Activated T-cell treated with anti-CD3 and anti-CD28 coated beads, Interleukin-2, amount 50 U/mL, for 48 hours (primary cell): Measurements from ENCODE around the gene UHRF2.
"Not testable (repeated sequence)": the region's sequence is repeated elsewhere in the genome, so short reads cannot be mapped to it uniquely, and the experiment has no call there.

Experiments
- DNase-seq, 2 experiments: peaks; one replicate each; pipeline ENCODE4 v3.0.0-alpha.2; 2020

UHRF2 gene, protein sequence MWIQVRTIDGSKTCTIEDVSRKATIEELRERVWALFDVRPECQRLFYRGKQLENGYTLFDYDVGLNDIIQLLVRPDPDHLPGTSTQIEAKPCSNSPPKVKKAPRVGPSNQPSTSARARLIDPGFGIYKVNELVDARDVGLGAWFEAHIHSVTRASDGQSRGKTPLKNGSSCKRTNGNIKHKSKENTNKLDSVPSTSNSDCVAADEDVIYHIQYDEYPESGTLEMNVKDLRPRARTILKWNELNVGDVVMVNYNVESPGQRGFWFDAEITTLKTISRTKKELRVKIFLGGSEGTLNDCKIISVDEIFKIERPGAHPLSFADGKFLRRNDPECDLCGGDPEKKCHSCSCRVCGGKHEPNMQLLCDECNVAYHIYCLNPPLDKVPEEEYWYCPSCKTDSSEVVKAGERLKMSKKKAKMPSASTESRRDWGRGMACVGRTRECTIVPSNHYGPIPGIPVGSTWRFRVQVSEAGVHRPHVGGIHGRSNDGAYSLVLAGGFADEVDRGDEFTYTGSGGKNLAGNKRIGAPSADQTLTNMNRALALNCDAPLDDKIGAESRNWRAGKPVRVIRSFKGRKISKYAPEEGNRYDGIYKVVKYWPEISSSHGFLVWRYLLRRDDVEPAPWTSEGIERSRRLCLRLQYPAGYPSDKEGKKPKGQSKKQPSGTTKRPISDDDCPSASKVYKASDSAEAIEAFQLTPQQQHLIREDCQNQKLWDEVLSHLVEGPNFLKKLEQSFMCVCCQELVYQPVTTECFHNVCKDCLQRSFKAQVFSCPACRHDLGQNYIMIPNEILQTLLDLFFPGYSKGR

GRCh38 chr9:6412487-6413364 lies at the start of gene UHRF2:
UHRF2 (plus strand) TSS chr9:6413199; CDS start chr9:6413491, 292 bp downstream.
- peak; percentile 100 for DNase-seq

DNA sequence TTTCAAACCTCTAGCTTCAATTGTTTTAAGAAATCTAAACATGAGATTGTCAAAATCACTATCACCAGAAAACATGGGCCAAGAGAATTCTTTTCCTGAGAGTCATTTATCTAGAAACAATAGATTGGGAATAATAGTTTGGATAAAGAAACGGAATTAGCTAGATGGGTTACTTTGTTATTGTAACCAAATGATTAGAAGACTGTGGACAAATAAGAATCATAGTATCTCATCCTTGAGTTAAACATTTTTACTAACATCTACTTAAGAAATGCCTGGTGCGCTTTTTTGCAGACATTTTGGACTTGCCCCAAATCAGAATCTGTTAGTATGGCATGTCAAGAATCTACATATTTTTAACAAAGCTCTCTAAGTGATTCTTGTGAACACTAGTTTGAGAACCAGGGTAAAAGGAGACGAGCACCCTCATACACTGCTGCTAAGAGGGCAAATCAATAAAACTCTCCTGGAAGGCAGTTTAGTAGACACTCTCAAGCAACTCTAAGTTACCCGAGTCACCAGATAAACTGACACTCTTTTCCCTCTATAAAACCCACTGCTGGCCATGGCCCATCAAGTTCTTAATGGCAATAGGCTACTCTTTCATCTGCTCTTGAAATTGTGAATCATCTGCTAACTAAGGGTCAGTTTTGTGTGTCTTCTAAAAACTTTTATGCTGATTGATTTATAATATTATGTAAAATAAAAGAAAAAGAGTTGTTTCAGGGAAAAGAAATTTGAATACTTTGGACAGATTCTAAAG lies 45.7 kb upstream of the UHRF2 start:
- DNase-seq = no peak

DNA sequence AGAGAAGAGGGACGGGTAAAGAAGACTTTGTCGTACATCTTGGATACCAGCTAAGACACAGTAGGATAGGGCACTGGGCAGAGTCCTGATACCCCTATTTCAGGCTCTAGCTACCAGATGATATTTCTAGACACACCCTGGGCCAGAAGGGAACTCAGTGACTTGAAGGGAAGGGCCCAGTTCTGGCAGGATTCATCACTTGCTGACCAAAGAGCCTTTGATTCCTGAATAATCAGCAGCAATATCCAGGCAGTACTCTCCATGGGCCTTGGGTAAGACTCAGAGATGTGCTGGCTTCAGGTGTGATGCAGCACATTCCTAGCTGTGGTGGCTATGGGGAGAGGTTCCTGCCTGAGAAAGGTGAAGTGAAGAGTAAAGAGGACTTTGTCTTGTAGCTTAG lies 44.2 kb upstream of the UHRF2 start:
- no peak for DNase-seq

DNA sequence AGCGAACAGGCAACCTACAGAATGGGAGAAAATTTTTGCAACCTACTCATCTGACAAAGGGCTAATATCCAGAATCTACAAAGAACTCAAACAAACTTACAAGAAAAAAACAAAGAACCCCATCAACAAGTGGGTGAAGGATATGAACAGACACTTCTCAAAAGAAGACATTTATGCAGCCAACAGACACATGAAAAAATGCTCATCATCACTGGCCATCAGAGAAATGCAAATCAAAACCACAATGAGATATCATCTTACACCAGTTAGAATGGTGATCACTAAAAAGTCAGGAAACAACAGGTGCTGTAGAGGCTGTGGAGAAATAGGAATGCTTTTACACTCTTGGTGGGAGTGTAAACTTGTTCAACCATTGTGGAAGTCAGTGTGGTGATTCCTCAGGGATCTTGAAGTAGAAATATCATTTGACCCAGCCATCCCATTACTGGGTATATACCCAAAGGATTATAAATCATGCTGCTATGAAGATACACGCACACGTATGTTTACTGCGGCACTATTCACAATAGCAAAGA lies 31.5 kb upstream of the UHRF2 start:
- not testable (repeated sequence) for DNase-seq

- no peak for DNase-seq
These were observed 30.3 kb upstream of the UHRF2 start for GRCh38 chr9:6382681-6383080.

GRCh38 chr9:6383551-6384225 lies 29.3 kb upstream of the UHRF2 start:
- DNase-seq = no peak

DNA sequence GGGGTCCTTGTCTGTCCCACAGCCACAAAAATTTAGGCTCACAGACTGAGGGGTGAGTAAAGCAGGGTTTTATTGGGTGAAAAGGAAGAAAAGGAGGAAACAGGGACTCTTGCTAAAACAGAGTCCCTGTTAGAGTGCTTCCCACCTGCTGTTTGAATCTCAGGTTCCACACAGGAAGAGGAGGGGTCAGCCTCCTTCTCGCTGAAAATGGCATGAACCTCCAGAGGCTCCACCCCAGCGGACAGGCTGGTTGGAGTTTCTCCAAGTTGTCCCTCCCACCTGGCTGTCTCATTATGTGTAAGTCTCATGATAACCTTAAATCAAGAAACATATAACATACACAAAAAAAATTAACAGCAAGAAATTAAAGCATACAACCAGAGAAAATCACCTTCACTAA lies 28.3 kb upstream of the UHRF2 start:
- DNase-seq = no peak

DNA sequence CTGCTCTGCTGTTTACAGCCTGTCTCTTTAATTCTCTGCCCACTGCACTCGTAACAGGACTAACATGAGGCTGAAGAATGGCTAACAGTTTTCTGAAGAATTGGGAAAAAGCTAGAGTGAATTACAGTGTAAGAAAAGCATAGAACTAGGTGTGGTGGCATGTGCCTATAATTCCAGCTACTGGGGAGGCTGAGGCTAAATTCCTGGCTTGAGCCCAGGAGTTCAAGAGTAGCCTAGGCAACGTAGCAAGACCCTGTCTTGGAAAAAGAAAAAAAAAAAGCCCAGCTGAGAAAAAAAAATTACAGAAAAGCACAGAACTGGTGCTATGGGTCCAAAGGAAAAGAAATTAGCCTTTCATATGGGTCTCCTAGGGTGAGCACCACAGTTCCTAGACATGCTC lies 13.9 kb upstream of the UHRF2 start:
- no peak for DNase-seq

GRCh38 chr9:6405371-6405770 lies 7.6 kb upstream of the UHRF2 start:
- DNase-seq = no peak

- DNase-seq = no peak
These were observed 5.2 kb upstream of the UHRF2 start for GRCh38 chr9:6407778-6408177.

DNA sequence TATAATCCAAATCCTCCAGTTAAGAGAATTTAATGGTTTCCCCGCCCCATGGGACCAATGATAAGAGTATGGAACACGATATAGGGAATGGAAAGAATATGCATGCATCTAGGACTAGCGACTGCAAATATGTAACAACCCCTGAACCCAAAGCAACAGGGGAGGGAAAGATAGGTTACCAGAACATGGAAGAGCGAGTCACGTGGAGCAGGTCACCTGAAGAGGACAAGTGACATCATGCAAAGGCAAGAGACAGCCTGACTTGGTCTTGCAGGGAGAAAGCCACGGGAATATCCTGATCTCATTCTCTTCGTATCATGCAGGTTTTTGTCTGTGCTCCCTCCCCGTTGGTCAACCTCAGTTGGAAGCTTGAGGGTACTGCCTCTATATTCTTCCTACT lies 4.7 kb upstream of the UHRF2 start:
- DNase-seq = no peak

- DNase-seq = no peak
These were observed 3.2 kb upstream of the UHRF2 start for GRCh38 chr9:6409811-6410210.

GRCh38 chr9:6410633-6411032 lies 2.4 kb upstream of the UHRF2 start:
- DNase-seq = no peak

- peak; percentile 45 to 55 for DNase-seq
These were observed 607 bp downstream of the UHRF2 start for GRCh38 chr9:6413365-6414246.

GRCh38 chr9:6414247-6414641 lies 1.2 kb downstream of the UHRF2 start:
- DNase-seq = no peak

DNA sequence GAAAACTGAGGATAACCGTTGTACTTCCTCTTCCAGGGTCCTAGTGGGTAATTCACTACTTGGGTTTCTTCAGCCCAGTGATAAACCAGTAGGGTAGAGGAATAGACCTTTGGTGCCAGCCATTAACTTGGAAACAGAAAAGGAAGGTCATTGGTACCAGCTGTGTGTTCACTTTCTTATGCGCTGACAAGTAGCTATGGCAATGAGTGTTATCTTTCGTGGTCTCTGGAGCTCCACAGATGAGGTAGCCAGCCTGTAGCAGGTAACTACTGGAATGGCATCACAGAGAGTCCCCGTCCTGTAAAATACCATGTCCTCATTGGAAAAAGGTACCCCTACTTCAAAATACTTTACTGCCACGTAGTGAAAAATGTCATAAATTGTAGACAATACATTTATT lies 2.3 kb downstream of the UHRF2 start:
- DNase-seq = no peak

DNA sequence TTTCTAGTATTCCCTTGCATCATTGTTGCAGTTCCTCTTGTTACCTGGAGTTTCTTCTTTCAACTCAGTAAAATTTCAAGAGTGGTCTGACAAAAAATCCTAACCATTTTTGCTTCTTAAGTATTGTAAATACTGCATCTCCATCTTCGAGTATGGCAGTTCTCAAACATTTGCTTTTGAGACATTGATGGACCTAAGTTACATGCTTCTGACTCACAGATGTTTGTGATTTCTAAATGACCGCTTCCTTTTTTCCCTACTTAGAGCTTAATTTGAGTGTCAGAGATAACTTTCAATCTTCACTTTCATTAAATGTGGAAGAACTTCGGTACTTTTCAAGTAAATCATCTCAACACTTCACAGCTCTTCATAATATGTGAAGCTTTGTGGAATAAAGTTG lies 4.2 kb downstream of the UHRF2 start:
- DNase-seq = no peak

GRCh38 chr9:6418764-6419163 lies 5.8 kb downstream of the UHRF2 start:
- DNase-seq = no peak

GRCh38 chr9:6424940-6425339 lies 11.9 kb downstream of the UHRF2 start:
- DNase-seq = no peak

DNA sequence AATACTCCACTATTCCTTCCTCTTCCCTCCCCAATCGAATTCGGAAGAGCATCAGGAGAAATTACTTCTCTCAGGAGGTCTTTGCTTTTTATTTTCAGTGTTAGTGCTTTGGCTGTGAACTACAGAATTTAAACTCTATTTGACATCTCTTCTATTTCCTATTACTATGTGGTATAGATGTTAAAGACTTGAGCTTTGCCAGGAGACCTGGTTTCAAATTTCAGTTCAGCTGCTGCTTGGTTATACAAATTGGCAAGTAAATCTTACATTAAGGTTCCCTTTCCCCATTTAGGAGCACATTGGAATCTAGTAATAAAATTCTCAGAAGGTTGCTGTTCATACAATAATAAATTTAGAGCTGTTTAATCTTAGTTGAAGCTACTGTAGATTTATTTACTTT lies 13.1 kb downstream of the UHRF2 start:
- DNase-seq = no peak
